OCI-LY1 (cell line): ENCODE results near the gene LGR5.

Experiments
- H2AFZ ChIP-seq: fragments of 200-600 bp; sonication (generic), shearing (Covaris generic); 2 replicates; pipeline ENCODE4 v1.6.0; 2014; ENCODE audit warnings: antibody characterized with exemption, mild to moderate bottlenecking, low read length
- H3F3A ChIP-seq: fragments of 200-600 bp; sonication (generic), shearing (Covaris generic); 2 replicates; pipeline ENCODE4 v1.6.0; 2014; ENCODE audit warnings: mild to moderate bottlenecking, antibody characterized with exemption, low read length, moderate library complexity; ENCODE audit not compliant: insufficient read depth
- H3K27ac ChIP-seq: fragments of 200-600 bp; sonication (generic); 2 replicates; pipeline ENCODE4 v1.5.1; 2014; ENCODE audit warnings: low read length, mixed run types, mild to moderate bottlenecking, low read depth; ENCODE audit not compliant: poor library complexity, severe bottlenecking
- H3K27me3 ChIP-seq: fragments of 200-600 bp; sonication (generic); 2 replicates; pipeline ENCODE4 v1.6.0; 2014; ENCODE audit warnings: antibody characterized with exemption, mild to moderate bottlenecking, low read length, moderate library complexity; ENCODE audit not compliant: insufficient read depth
- H3K36me3 ChIP-seq: fragments of 200-600 bp; sonication (generic); 2 replicates; pipeline ENCODE4 v1.6.1; 2014; ENCODE audit warnings: mild to moderate bottlenecking, antibody characterized with exemption, low read length, moderate library complexity, mixed read lengths; ENCODE audit not compliant: insufficient read depth
- H3K4me1 ChIP-seq: fragments of 200-600 bp; sonication (generic); 2 replicates; pipeline ENCODE4 v1.5.1; 2014; ENCODE audit warnings: mild to moderate bottlenecking, low read length, moderate library complexity; ENCODE audit not compliant: insufficient read depth, severe bottlenecking
- H3K4me2 ChIP-seq: fragments of 200-600 bp; sonication (generic), shearing (Covaris generic); 2 replicates; pipeline ENCODE4 v1.6.1; 2014; ENCODE audit warnings: low read length
- H3K4me3 ChIP-seq: fragments of 200-600 bp; sonication (generic); 2 replicates; pipeline ENCODE4 v1.5.1; 2014; ENCODE audit warnings: low read length, low read depth, mild to moderate bottlenecking, mixed read lengths; ENCODE audit not compliant: poor library complexity, severe bottlenecking
- H3K79me2 ChIP-seq: fragments of 200-600 bp; shearing (Covaris generic); 2 replicates; pipeline ENCODE4 v1.6.1; 2016; ENCODE audit warnings: mixed run types, low read length, mixed read lengths; ENCODE audit not compliant: insufficient read depth
- H3K9ac ChIP-seq: fragments of 200-600 bp; sonication (generic), shearing (Covaris generic); 2 replicates; pipeline ENCODE4 v1.6.1; 2014; ENCODE audit warnings: mild to moderate bottlenecking, low read length, mixed read lengths
- H3K9me2 ChIP-seq: fragments of 200-600 bp; sonication (generic), shearing (Covaris generic); 2 replicates; pipeline ENCODE4 v1.6.1; 2014; ENCODE audit warnings: low read depth, mild to moderate bottlenecking, low read length, mixed read lengths
- H3K9me3 ChIP-seq: fragments of 200-600 bp; shearing (Covaris generic); 2 replicates; pipeline ENCODE4 v1.6.1; 2014; ENCODE audit warnings: low read length, mixed read lengths
- H4K20me1 ChIP-seq: fragments of 200-600 bp; sonication (generic), shearing (Covaris generic); 2 replicates; pipeline ENCODE4 v1.6.0; 2016; ENCODE audit warnings: mild to moderate bottlenecking, low read length; ENCODE audit not compliant: insufficient read depth
- CTCF ChIP-seq: fragments of 200-600 bp; sonication (generic), shearing (Covaris generic); IDR thresholded peaks from 2 replicates; pipeline ENCODE4 v1.5.1; 2017; ENCODE audit warnings: mild to moderate bottlenecking, antibody characterized with exemption, low read length, moderate library complexity, mixed read lengths
- EZH2 ChIP-seq: fragments of 200-600 bp; sonication (generic), shearing (Covaris generic); IDR thresholded peaks from 2 replicates; pipeline ENCODE4 v1.8.0; 2017; ENCODE audit warnings: borderline replicate concordance, mixed run types, mild to moderate bottlenecking, antibody characterized with exemption, low read length, moderate library complexity, mixed read lengths

Gene LGR5

GRCh38 chr12:71625476-71625875, 185.9 kb downstream of the LGR5 start:
- peaks cover 97% of the 10 kb centered on the region for H3K36me3 ChIP-seq
- H3K27ac ChIP-seq = no peak overlapping the region
- no peaks in the 10 kb centered on the region for H4K20me1 ChIP-seq

GRCh38 chr12:71626098-71626497, 186.5 kb downstream of the LGR5 start:
- Histone ChIP-seq H3K4me1 (peaks cover 9% of the 10 kb centered on the region), H3K27ac (no peak overlapping the region), H3K4me3 (no peak overlapping the region), H3K9me2 (no peaks in the 10 kb centered on the region), H3K9me3 (no peaks in the 10 kb centered on the region), H2AFZ (no peak overlapping the region), H3F3A (no peaks in the 10 kb centered on the region), H3K79me2 (no peaks in the 10 kb centered on the region), H3K27me3 (no peaks in the 10 kb centered on the region), H4K20me1 (no peaks in the 10 kb centered on the region), H3K9ac (no peak overlapping the region), H3K4me2 (no peak overlapping the region), H3K36me3 (peaks cover 97% of the 10 kb centered on the region)
- no peak for TF ChIP-seq CTCF

More at GRCh38 chr12:71625476-71625875, 185.9 kb downstream of the LGR5 start:
- no peaks in the 10 kb centered on the region for H3K9me2 ChIP-seq
- TF ChIP-seq CTCF = no peak
- no peak for TF ChIP-seq EZH2
- no peak overlapping the region for H3K9ac ChIP-seq
- H3K4me3 ChIP-seq = no peak overlapping the region
- no peaks in the 10 kb centered on the region for H3K27me3 ChIP-seq
- H3K4me1 ChIP-seq = peaks cover 9% of the 10 kb centered on the region
- no peak overlapping the region for H2AFZ ChIP-seq
- H3K4me2 ChIP-seq = no peak overlapping the region
- no peaks in the 10 kb centered on the region for H3F3A ChIP-seq
- no peaks in the 10 kb centered on the region for H3K79me2 ChIP-seq
- no peaks in the 10 kb centered on the region for H3K9me3 ChIP-seq

- H3K36me3 ChIP-seq = peaks cover 97% of the 10 kb centered on the region
- no peaks in the 10 kb centered on the region for H3F3A ChIP-seq
- no peak overlapping the region for H3K27ac ChIP-seq
- no peaks in the 10 kb centered on the region for H3K9me3 ChIP-seq
- TF ChIP-seq CTCF (no peak), EZH2 (no peak)
- no peak overlapping the region for H3K4me2 ChIP-seq
- no peaks in the 10 kb centered on the region for H4K20me1 ChIP-seq
- no peak overlapping the region for H3K9ac ChIP-seq
- no peak overlapping the region for H3K4me3 ChIP-seq
- no peaks in the 10 kb centered on the region for H3K79me2 ChIP-seq
- peaks cover 9% of the 10 kb centered on the region for H3K4me1 ChIP-seq
- H3K27me3 ChIP-seq = no peaks in the 10 kb centered on the region
- no peaks in the 10 kb centered on the region for H3K9me2 ChIP-seq
- H2AFZ ChIP-seq = no peak overlapping the region
Measured at GRCh38 chr12:71626768-71627167, 187.2 kb downstream of the LGR5 start.
